Transverse colon (tissue), 4 donors: Measurements from ENCODE around the gene LYRM4. TPM values are rescaled to one million over a fixed set of nuclear protein-coding genes. Genes with fewer than 3 reads are reported as not detected.

ENCODE experiments used
- DNase-seq: peaks from one replicate; pipeline ENCODE4 v3.0.0-alpha.2; 2019
- H3K27ac ChIP-seq, 4 donors: fragments of 200-600 bp; sonication (generic); 2 replicates each; pipeline ENCODE4 v1.5.1; 2016 to 2018; ENCODE audit warnings: inconsistent platforms in 4 of 4
- H3K27me3 ChIP-seq: fragments of 200-600 bp; sonication (generic); 2 replicates; pipeline ENCODE4 v1.5.1; 2017; ENCODE audit warnings: inconsistent platforms
- H3K36me3 ChIP-seq, 4 donors: fragments of 200-600 bp; sonication (generic); 2 replicates each; pipeline ENCODE4 v1.5.1; 2017 to 2019; ENCODE audit warnings: inconsistent platforms in 4 of 4
- H3K4me1 ChIP-seq, 4 donors: fragments of 200-600 bp; sonication (generic); 2 replicates each; pipeline ENCODE4 v1.5.1; 2017 to 2020; ENCODE audit warnings: inconsistent platforms in 4 of 4
- H3K4me3 ChIP-seq, 4 donors: fragments of 200-600 bp; sonication (generic); 1 replicate in 1 of 4; 2 replicates in 3 of 4; pipeline versions ENCODE4 v1.5.1 to v1.6.1; 2017 to 2019; ENCODE audit warnings: inconsistent platforms in 4 of 4
- H3K9me3 ChIP-seq, 2 donors: fragments of 200-600 bp; sonication (generic); 2 replicates each; pipeline ENCODE4 v1.5.1; 2017 to 2019; ENCODE audit warnings: inconsistent platforms in 2 of 2
- EP300 ChIP-seq: sonication (generic); formaldehyde crosslinking; IDR thresholded peaks from one replicate; pipeline ENCODE4 v1.6.1; 2017; ENCODE audit warnings: antibody characterized with exemption, low read depth
- POLR2A ChIP-seq: fragments of 450-650 bp; IDR thresholded peaks from one replicate; pipeline ENCODE4 v1.6.1; 2016; ENCODE audit warnings: antibody characterized with exemption, mild to moderate bottlenecking, moderate library complexity
- POLR2AphosphoS5 ChIP-seq, 3 donors: sonication (generic); formaldehyde crosslinking; IDR thresholded peaks; one replicate each; pipeline ENCODE4 v1.6.1; 2016; ENCODE audit warnings: antibody characterized with exemption in 3 of 3
- WGBS, 2 donors: methylation state at CpG; one replicate each; pipeline ENCODE4 v1.1.5; 2018; ENCODE audit warnings: low coverage in 1 of 2; 5-methylcytosine and 5-hydroxymethylcytosine counted together
- in situ Hi-C, 4 donors: fragments of 200-750 bp; cut with MboI; loops; one replicate each; pipeline versions ENCODE4 v1.15.0 to v1.15.1; 2017; ENCODE audit warnings: low sequenced_read_pairs in 3 of 4, low pct_ligation_motif_present in 1 of 4, low pct_unique_long_range_greater_than_20kb in 1 of 4
- intact Hi-C: fragments of 100-400 bp; cut with DNase I; formaldehyde crosslinking; loops from one replicate; pipeline ENCODE4 v1.15.1; 2023; ENCODE audit warnings: low total_unique reads
- total RNA-seq, 4 donors: library from RNA; depleted of rRNA; stranded (reverse); fragments of >200 nt; gene quantifications; one replicate each; pipeline ENCODE4 v1.1.0, GENCODE V29; 2016
- TF ChIP-seq, protein P1 (sequence below), 5 experiments: fragments of 200-600 bp in 3 of 5; fragments of 450-650 bp in 2 of 5; sonication (generic) in 3 of 5; IDR thresholded peaks; 1 replicate in 2 of 5; 2 replicates in 3 of 5; pipeline ENCODE4 v1.5.1; 2016 to 2017; ENCODE audit warnings: antibody characterized with exemption in 5 of 5, inconsistent platforms in 3 of 5, mild to moderate bottlenecking in 2 of 5, moderate library complexity in 1 of 5

The LYRM4 gene
- total RNA-seq, 4 donors from 2014 or later: 3.0 to 14.0 (median 6.9) TPM

DNA sequence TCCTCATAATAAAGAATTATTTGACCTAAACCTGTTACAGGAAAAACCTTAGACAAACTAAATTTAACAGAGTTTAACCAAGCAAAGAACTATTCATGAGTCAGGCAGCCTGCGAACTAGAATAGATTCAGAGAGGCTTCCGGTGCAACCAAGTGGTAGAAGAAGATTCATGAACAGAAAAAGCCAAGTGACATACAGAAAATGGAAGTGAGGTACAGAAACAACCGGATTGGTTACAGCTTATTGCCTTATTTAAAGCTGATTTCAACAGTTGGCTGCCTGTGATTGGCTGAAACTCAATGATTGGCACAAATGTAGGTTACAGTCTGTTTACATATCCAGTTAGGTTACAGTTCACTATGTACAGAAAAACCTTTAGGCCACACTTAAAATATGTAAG lies 165.5 kb downstream of the LYRM4 start:
- no peak for DNase-seq
- H3K4me1 ChIP-seq: peaks cover 0 to 1% (median 0%) of the 10 kb centered on the region in 4 donors
- H3K27me3 ChIP-seq: no peaks in the 10 kb centered on the region
- WGBS, 2 donors: 63 to 81% methylated on average over 3 of the region's 3 CpGs
- H3K4me3 ChIP-seq: no peak overlapping the region
- H3K27ac ChIP-seq: no peak overlapping the region
- no peaks in the 10 kb centered on the region for H3K36me3 ChIP-seq
- H3K9me3 ChIP-seq: no peaks in the 10 kb centered on the region
- in situ Hi-C loops: no loop called here
- intact Hi-C loops: no loop called here
- no peak for TF ChIP-seq EP300
- TF ChIP-seq, protein P1, sequence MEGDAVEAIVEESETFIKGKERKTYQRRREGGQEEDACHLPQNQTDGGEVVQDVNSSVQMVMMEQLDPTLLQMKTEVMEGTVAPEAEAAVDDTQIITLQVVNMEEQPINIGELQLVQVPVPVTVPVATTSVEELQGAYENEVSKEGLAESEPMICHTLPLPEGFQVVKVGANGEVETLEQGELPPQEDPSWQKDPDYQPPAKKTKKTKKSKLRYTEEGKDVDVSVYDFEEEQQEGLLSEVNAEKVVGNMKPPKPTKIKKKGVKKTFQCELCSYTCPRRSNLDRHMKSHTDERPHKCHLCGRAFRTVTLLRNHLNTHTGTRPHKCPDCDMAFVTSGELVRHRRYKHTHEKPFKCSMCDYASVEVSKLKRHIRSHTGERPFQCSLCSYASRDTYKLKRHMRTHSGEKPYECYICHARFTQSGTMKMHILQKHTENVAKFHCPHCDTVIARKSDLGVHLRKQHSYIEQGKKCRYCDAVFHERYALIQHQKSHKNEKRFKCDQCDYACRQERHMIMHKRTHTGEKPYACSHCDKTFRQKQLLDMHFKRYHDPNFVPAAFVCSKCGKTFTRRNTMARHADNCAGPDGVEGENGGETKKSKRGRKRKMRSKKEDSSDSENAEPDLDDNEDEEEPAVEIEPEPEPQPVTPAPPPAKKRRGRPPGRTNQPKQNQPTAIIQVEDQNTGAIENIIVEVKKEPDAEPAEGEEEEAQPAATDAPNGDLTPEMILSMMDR (IDR thresholded peaks at IDR 0.05): no peak
- TF ChIP-seq POLR2AphosphoS5 (IDR thresholded peaks at IDR 0.05): no peak
- no peak for TF ChIP-seq POLR2A

DNA sequence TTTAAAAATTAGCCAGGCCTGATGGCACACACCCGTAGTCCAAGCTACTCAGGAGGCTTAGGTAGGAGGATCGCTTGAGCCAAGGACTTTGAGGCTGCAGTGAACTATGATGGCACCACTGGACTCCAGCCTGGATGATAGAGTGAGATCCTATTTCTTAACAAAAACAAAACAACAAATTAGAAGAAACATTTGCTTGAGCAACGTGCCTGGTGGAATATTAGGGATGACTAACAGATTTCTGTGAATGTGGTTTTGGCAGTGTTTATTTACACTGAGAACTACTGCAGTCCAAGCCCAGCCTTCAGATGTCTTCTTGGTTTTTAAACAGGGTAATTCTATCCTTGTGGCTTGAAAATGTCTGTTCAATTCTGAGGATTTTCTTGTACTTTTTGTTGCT lies 166.4 kb downstream of the LYRM4 start:
- no peaks in the 10 kb centered on the region for H3K9me3 ChIP-seq
- DNase-seq: no peak
- H3K27ac ChIP-seq: no peak overlapping the region
- peaks cover 0 to 7% (median 3%) of the 10 kb centered on the region in 4 donors for H3K4me1 ChIP-seq
- no peak overlapping the region for H3K4me3 ChIP-seq
- H3K27me3 ChIP-seq: no peaks in the 10 kb centered on the region
- no peak for TF ChIP-seq POLR2A
- TF ChIP-seq, protein P1 (IDR thresholded peaks at IDR 0.05): no peak
- no peak for TF ChIP-seq POLR2AphosphoS5 (IDR thresholded peaks at IDR 0.05)
- TF ChIP-seq EP300: no peak
- intact Hi-C loops (no loop called here), in situ Hi-C loops (no loop called here)
- H3K36me3 ChIP-seq: no peaks in the 10 kb centered on the region
- WGBS, 2 donors: 63 to 83% methylated on average over 2 to 3 of the region's 3 CpGs

DNA sequence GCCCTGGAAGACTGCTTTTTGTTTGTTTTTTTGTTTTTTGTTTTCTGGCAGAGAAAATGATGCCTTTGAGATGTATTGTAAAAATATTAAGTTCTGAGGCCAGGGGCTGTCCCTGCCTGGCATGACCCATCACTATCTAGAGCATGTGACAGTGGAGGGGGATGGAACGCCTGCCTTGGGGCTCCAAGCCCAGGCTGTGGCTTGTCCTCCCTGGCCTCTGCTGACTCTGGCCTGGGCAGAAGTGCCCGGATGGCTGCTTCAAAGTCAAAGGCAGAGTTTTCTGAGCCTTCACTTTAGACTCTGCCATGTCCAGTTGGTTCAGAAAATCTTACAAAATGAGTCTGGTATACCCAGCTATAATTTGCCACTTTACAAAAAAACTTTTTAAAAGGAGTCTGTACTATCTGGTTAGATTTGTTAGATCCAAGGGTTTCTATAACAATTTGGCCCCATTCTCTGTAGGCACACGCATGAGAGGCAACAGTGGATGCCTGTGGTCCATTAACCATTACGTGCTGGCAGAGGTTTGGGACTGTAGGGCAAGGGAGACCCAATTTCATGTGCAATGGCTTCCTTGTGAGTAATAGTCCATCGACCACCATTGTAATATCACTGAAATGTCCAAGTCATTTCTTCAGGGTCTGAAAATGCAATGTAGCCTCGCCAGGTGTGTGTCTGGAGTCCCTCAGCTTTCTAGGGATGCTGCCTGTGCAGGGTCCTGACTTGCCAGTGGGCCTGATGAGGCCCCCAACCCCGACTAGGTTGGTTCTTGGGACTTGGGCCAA lies 167.3 kb downstream of the LYRM4 start:
- 90 to 94% methylated on average over 2 to 7 of the region's 7 CpGs for WGBS, 2 donors
- no peaks in the 10 kb centered on the region for H3K27me3 ChIP-seq
- H3K36me3 ChIP-seq: no peaks in the 10 kb centered on the region
- H3K9me3 ChIP-seq: no peaks in the 10 kb centered on the region
- in situ Hi-C loops: no loop called here
- TF ChIP-seq POLR2AphosphoS5 (IDR thresholded peaks at IDR 0.05) (no peak), POLR2A (no peak), EP300 (no peak)
- TF ChIP-seq, protein P1 (IDR thresholded peaks at IDR 0.05): no peak
- H3K27ac ChIP-seq: no peak overlapping the region
- peaks cover 0 to 8% (median 3%) of the 10 kb centered on the region in 4 donors for H3K4me1 ChIP-seq
- H3K4me3 ChIP-seq: no peak overlapping the region
- DNase-seq: no peak
- intact Hi-C loops: no loop called here

DNA sequence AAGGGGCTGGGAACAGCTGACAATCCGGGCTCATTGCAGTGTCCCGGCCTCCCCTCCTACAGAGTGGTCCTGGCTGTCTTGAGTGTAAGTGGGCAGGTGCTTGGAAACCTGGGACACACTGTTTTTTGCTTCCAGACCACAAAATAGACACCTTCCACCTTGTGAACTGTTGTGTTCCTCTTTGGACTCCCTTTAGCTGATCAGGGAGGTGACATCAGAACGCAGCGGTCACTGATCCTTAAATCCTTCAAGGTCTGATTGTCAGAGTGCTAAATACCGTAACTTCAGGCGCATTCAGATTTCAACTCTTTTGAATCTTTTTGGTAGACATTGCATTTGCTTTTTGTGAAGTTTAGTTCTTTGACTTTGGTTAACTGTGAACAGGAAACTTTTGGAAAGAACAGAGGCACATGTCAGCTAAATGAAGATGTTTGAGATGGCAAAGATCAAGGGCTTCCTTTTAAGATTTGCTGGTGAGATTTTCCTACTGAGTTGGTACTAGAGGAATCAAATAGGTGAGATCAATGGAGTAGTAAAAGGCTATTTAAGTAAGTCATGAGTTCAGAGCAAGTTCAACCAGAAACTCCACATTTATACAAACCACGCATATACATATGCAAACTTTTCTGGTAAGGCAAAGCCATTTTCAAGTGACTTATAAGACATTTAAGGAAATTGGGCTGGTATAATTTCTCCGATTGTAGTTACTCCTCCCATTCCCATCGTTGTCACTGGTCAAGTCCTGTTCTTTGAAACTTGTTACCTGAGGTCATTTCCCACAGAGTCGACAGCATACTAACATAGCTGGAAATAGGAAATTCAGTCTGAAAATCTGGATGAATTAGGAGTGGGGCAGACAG lies 169.3 kb downstream of the LYRM4 start:
- H3K9me3 ChIP-seq: no peaks in the 10 kb centered on the region
- no peak for DNase-seq
- WGBS, 2 donors: 79 to 80% methylated on average over 5 to 10 of the region's 10 CpGs
- no peak overlapping the region for H3K27ac ChIP-seq
- no peaks in the 10 kb centered on the region for H3K27me3 ChIP-seq
- in situ Hi-C loops (no loop called here), intact Hi-C loops (no loop called here)
- TF ChIP-seq, protein P1 (IDR thresholded peaks at IDR 0.05): no peak
- TF ChIP-seq POLR2AphosphoS5 (IDR thresholded peaks at IDR 0.05) (no peak), POLR2A (no peak), EP300 (no peak)
- peaks cover under 1 to 13% (median 5%) of the 10 kb centered on the region in 4 donors for H3K4me1 ChIP-seq
- H3K36me3 ChIP-seq: no peaks in the 10 kb centered on the region
- no peak overlapping the region for H3K4me3 ChIP-seq
